ENCODE measurements around the gene ACTL6A. TPM values are rescaled to one million over a fixed set of nuclear protein-coding genes. Genes with fewer than 3 reads are reported as not detected.

The ACTL6A gene
- total and polyA plus RNA-seq, 2 of the 4 experiments (the other 2 are of a cell fraction): 48.3 to 70.1 TPM

DNA sequence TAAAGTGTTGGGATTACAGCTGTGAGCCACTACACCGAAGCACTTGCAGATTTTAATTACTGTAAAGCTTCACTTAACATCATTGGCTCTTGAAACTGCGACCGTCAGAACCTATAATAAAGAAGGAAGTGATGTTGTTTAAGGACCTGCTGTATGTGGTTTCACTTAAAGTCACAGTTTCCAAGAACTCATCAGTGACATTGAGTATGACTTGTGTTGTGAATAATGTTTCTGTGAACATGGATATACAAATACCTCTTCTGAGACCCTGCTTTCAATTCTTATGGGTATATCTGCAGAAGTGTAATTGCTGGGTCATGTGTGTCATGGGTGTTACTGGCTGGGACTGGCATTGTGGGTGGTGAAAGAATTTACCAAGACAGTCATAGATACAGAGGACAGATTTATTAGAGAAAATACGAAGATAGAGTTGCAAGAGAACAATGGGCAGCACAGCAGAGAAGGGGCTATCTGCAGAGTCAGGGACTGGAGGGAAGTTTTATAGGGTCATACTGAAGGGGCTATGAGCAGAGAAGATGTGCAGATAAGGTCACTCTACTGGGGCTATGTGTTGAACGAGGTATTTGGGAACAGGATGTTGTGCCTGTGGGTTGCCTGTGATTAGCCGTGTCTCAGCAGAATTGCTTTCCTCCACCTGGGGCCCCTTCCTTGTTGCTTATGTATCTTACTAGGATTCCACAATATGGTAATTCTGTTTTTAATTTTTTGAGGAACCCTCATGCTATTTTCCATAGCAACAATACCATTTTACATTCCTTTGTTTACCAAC, 46.4 kb downstream of the ACTL6A start:
- intact Hi-C loops (cut with micrococcal nuclease): no loop called here
- no peak overlapping the region for H2AK5ac ChIP-seq (ENCODE audit: low read depth, low read length)
- H3K36me3 ChIP-seq (ENCODE audit: control insufficient read depth, insufficient read depth, low read length): peaks cover 3% of the 10 kb centered on the region; the same call in 1 of the 2 replicates
- H2BK120ac ChIP-seq (ENCODE audit: low read depth, low read length): no peak overlapping the region
- ATAC-seq (ENCODE audit: low read depth): no peak
- H3K9me3 ChIP-seq (ENCODE audit: control insufficient read depth, insufficient read depth, low read length): no peaks in the 10 kb centered on the region
- no peak overlapping the region for H2BK15ac ChIP-seq (ENCODE audit: low read depth, low read length)
- H3K18ac ChIP-seq (ENCODE audit: low read depth, low read length): no peak overlapping the region
- no peak overlapping the region for H3K14ac ChIP-seq (replicated peaks; ENCODE audit: low read depth, low read length)
- H3K79me1 ChIP-seq (ENCODE audit: low read depth in 1 of 2, low read length in 2 of 2): peaks cover 23 to 32% of the 10 kb centered on the region in 2 experiments; a peak in 3 of 4 replicates
- in situ Hi-C loops (cut with MboI; ENCODE audit: low sequenced_read_pairs): no loop called here
- H2BK20ac ChIP-seq (ENCODE audit: low read depth, low read length): no peak overlapping the region
- H4K5ac ChIP-seq (ENCODE audit: low read depth, low read length): no peak overlapping the region
- no peak overlapping the region for H3K56ac ChIP-seq (ENCODE audit: extremely low read depth, insufficient read depth, low read length)
- peaks cover 3% of the 10 kb centered on the region for H3K4me1 ChIP-seq (ENCODE audit: control insufficient read depth, insufficient read depth, low read length)
- DNase-seq: no peak
- no TSS peak for BruUV-seq (replicated peaks)
- no peak overlapping the region for H4K8ac ChIP-seq (ENCODE audit: low read depth in 2 of 2, low read length in 2 of 2)
- no peak overlapping the region for H3K4ac ChIP-seq (ENCODE audit: low read depth, low read length)
- CTCF ChIA-PET: no interaction called here
- no peak overlapping the region for H3K4me2 ChIP-seq (ENCODE audit: low read depth, low read length)
- no peak overlapping the region for H2BK5ac ChIP-seq (ENCODE audit: low read depth, low read length, poor library complexity, severe bottlenecking)
- no peak overlapping the region for H3K23ac ChIP-seq (ENCODE audit: low read depth, low read length)
- no peak overlapping the region for H3K27ac ChIP-seq (ENCODE audit: insufficient read depth, low read length)
- H3K4me3 ChIP-seq (ENCODE audit: insufficient read depth, low read depth, low read length): no peak overlapping the region
- H4K20me1 ChIP-seq (ENCODE audit: insufficient read depth, low read length): no peaks in the 10 kb centered on the region; the same call in 1 of the 2 replicates
- no peaks in the 10 kb centered on the region for H3K27me3 ChIP-seq (ENCODE audit: control insufficient read depth, insufficient read depth, low read length)
- peaks cover 3% of the 10 kb centered on the region; the same call in 1 of the 2 replicates for H3K9me1 ChIP-seq (ENCODE audit: insufficient read depth, low read length)
- POLR2A ChIA-PET (ENCODE audit: unreplicated experiment): no interaction called here
- 86% methylated on average over 1 of the region's 6 CpGs; no CpG with 5 or more reads in 1 of the 2 experiments for WGBS, 2 experiments (ENCODE audit: extremely low coverage in 2 of 2, insufficient read length in 1 of 2)
- H4K91ac ChIP-seq (ENCODE audit: insufficient read depth, low read depth, low read length): no peak overlapping the region
- TF ChIP-seq, protein P1, sequence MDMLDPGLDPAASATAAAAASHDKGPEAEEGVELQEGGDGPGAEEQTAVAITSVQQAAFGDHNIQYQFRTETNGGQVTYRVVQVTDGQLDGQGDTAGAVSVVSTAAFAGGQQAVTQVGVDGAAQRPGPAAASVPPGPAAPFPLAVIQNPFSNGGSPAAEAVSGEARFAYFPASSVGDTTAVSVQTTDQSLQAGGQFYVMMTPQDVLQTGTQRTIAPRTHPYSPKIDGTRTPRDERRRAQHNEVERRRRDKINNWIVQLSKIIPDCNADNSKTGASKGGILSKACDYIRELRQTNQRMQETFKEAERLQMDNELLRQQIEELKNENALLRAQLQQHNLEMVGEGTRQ (IDR thresholded peaks at IDR 0.05; ENCODE audit: low read depth, low read length): no peak
- TF ChIP-seq FOS (IDR thresholded peaks at IDR 0.05; ENCODE audit: low read depth, low read length): no peak
- TF ChIP-seq CHD1 (IDR thresholded peaks at IDR 0.05; ENCODE audit: low read depth, low read length): no peak
- TF ChIP-seq MXI1 (IDR thresholded peaks at IDR 0.05; ENCODE audit: borderline replicate concordance, low read depth, low read length): no peak
- TF ChIP-seq CEBPB (IDR thresholded peaks at IDR 0.05; ENCODE audit: low read depth, low read length): no peak
- no peak for TF ChIP-seq SMC3 (IDR thresholded peaks at IDR 0.05; ENCODE audit: low read depth, low read length)
- no peak for TF ChIP-seq RAD21 (IDR thresholded peaks at IDR 0.05; ENCODE audit: low read length)
- TF ChIP-seq, protein P2, sequence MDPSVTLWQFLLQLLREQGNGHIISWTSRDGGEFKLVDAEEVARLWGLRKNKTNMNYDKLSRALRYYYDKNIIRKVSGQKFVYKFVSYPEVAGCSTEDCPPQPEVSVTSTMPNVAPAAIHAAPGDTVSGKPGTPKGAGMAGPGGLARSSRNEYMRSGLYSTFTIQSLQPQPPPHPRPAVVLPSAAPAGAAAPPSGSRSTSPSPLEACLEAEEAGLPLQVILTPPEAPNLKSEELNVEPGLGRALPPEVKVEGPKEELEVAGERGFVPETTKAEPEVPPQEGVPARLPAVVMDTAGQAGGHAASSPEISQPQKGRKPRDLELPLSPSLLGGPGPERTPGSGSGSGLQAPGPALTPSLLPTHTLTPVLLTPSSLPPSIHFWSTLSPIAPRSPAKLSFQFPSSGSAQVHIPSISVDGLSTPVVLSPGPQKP (IDR thresholded peaks at IDR 0.05; ENCODE audit: borderline replicate concordance, low read depth, low read length): no peak
- dilution Hi-C loops (cut with HindIII; ENCODE audit: low sequenced_read_pairs, unreplicated experiment): no loop called here
- no peak overlapping the region for H2AK9ac ChIP-seq (replicated peaks; ENCODE audit: low read depth, low read length, poor library complexity)
- no peak overlapping the region for H2AFZ ChIP-seq (replicated peaks; ENCODE audit: low read length, poor library complexity)
- no peak overlapping the region for H3K9ac ChIP-seq (ENCODE audit: low read depth, low read length)

Measured in IMR-90 (cell line).